SK-N-SH (cell line): Measurements from ENCODE around the gene NXPE3. TPM values are rescaled to one million over a fixed set of nuclear protein-coding genes. Genes with fewer than 3 reads are reported as not detected.
A peak's percentile ranks its signal among the peaks of the same experiment; 100 is the strongest.

Experiments used
- CTCF ChIA-PET: fragments of 300-600, 350-600 bp; formaldehyde crosslinking; extraction: SDS; loops from one replicate; lab custom pipeline; 2021; lab: Yijun Ruan, JAX
- POLR2A ChIA-PET: fragments of 350-600 bp; sonication (Branson Sonifier 250); formaldehyde crosslinking; extraction: SDS; loops from one replicate; lab custom pipeline; 2020; ENCODE audit warnings: antibody characterized with exemption, inconsistent platforms; lab: Yijun Ruan, JAX
- DNase-seq: peaks from one replicate; pipeline ENCODE4 v3.0.0; 2012
- H2AFZ ChIP-seq: fragments of 200-600 bp; sonication (generic); 2 replicates; pipeline ENCODE4 v1.8.1; 2016; ENCODE audit warnings: antibody characterized with exemption, mild to moderate bottlenecking, low read depth
- H3F3A ChIP-seq: fragments of 200-600 bp; sonication (generic); replicated peaks from 2 replicates; pipeline ENCODE3; 2016; ENCODE audit warnings: antibody characterized with exemption, mild to moderate bottlenecking; ENCODE audit not compliant: insufficient read depth
- H3K27ac ChIP-seq, 2 experiments: fragments of 200-500 bp in 1 of 2; fragments of 200-600 bp in 1 of 2; sonication (Bioruptor generic) in 1 of 2; sonication (generic), shearing (Covaris generic) in 1 of 2; 2 replicates each; pipeline versions ENCODE4 v1.5.1 to v1.6.1; 2014 to 2016; ENCODE audit warnings: low read depth in 2 of 2, inconsistent platforms in 1 of 2, low read length in 1 of 2, mild to moderate bottlenecking in 1 of 2, mixed read lengths in 1 of 2
- H3K27me3 ChIP-seq: fragments of 200-600 bp; sonication (generic), shearing (Covaris generic); 2 replicates; pipeline ENCODE4 v1.6.1; 2016; ENCODE audit warnings: mixed run types; ENCODE audit not compliant: insufficient read depth
- H3K36me3 ChIP-seq, 2 experiments: fragments of 200-500 bp in 1 of 2; fragments of 200-600 bp in 1 of 2; sonication (Bioruptor generic) in 1 of 2; sonication (generic) in 1 of 2; replicated peaks in 1 of 2; 2 replicates each; pipeline versions ENCODE3 to v1.5.1; 2014 to 2016; ENCODE audit warnings: low read length in 1 of 2, mild to moderate bottlenecking in 1 of 2; ENCODE audit not compliant: insufficient read depth in 2 of 2, control insufficient read depth in 1 of 2
- H3K4me1 ChIP-seq, 2 experiments: fragments of 200-500 bp in 1 of 2; fragments of 200-600 bp in 1 of 2; sonication (Bioruptor generic) in 1 of 2; sonication (generic), shearing (Covaris generic) in 1 of 2; 2 replicates each; pipeline versions ENCODE4 v1.5.1 to v1.6.1; 2014 to 2016; ENCODE audit warnings: low read depth in 1 of 2, low read length in 1 of 2, mixed run types in 1 of 2; ENCODE audit not compliant: insufficient read depth in 2 of 2, control insufficient read depth in 1 of 2
- H3K4me2 ChIP-seq: fragments of 200-600 bp; sonication (generic), shearing (Covaris generic); 2 replicates; pipeline ENCODE4 v1.6.1; 2017; ENCODE audit warnings: mixed run types
- H3K4me3 ChIP-seq, 2 experiments: fragments of 200-500 bp in 1 of 2; fragments of 200-600 bp in 1 of 2; sonication (Bioruptor generic) in 1 of 2; sonication (generic), shearing (Covaris generic) in 1 of 2; 2 replicates each; pipeline versions ENCODE4 v1.5.1 to v1.8.1; 2014 to 2016; ENCODE audit warnings: low read depth in 2 of 2, inconsistent platforms in 1 of 2, low read length in 1 of 2, mild to moderate bottlenecking in 1 of 2, mixed read lengths in 1 of 2, moderate library complexity in 1 of 2
- H3K79me2 ChIP-seq: fragments of 200-600 bp; sonication (generic); 2 replicates; pipeline ENCODE4 v1.8.1; 2017; ENCODE audit warnings: mild to moderate bottlenecking; ENCODE audit not compliant: insufficient read depth
- H3K9ac ChIP-seq: fragments of 200-600 bp; sonication (generic); 2 replicates; pipeline ENCODE4 v1.6.1; 2017; ENCODE audit warnings: mixed run types
- H3K9me2 ChIP-seq: fragments of 200-600 bp; sonication (generic); 2 replicates; pipeline ENCODE4 v1.6.1; 2017; ENCODE audit warnings: mixed run types
- H3K9me3 ChIP-seq: fragments of 200-600 bp; sonication (generic); 2 replicates; pipeline ENCODE4 v1.6.1; 2017; ENCODE audit warnings: mixed run types, mild to moderate bottlenecking, moderate library complexity
- H4K20me1 ChIP-seq: fragments of 200-600 bp; sonication (generic); 2 replicates; pipeline ENCODE4 v1.6.1; 2017; ENCODE audit warnings: mild to moderate bottlenecking, mixed run types; ENCODE audit not compliant: insufficient read depth
- EP300 ChIP-seq, 2 experiments: IDR thresholded peaks; 2 replicates each; pipeline versions ENCODE4 v1.4.0 to v1.6.1; 2012; ENCODE audit warnings: borderline replicate concordance in 1 of 2, low read depth in 1 of 2, low read length in 1 of 2
- EZH2phosphoT487 ChIP-seq: fragments of 200-600 bp; sonication (generic); IDR thresholded peaks from 2 replicates; pipeline ENCODE4 v1.6.1; 2017; ENCODE audit warnings: low read depth, mixed run types, mild to moderate bottlenecking, antibody characterized with exemption, moderate library complexity, borderline replicate concordance
- FOSL2 ChIP-seq: IDR thresholded peaks from 2 replicates; pipeline ENCODE4 v1.4.0; 2012; ENCODE audit warnings: low read depth, mild to moderate bottlenecking, moderate library complexity, borderline replicate concordance
- FOXM1 ChIP-seq: IDR thresholded peaks from 2 replicates; pipeline ENCODE4 v1.4.0; 2012; ENCODE audit warnings: low read depth, mild to moderate bottlenecking
- GABPA ChIP-seq: IDR thresholded peaks from 2 replicates; pipeline ENCODE4 v1.4.0; 2012; ENCODE audit warnings: low read depth, mild to moderate bottlenecking
- GATA2 ChIP-seq: sonication (generic); formaldehyde crosslinking; IDR thresholded peaks from 2 replicates; pipeline ENCODE4 v1.5.0; 2020; ENCODE audit warnings: mild to moderate bottlenecking, missing genetic modification reagents
- JUND ChIP-seq: IDR thresholded peaks from 2 replicates; pipeline ENCODE4 v1.4.0; 2012
- MEF2A ChIP-seq: IDR thresholded peaks from 2 replicates; pipeline ENCODE4 v1.4.0; 2012; ENCODE audit warnings: low read depth, borderline replicate concordance
- NFIC ChIP-seq: IDR thresholded peaks from 2 replicates; pipeline ENCODE4 v1.4.0; 2012; ENCODE audit warnings: borderline replicate concordance
- NRF1 ChIP-seq: IDR thresholded peaks from 2 replicates; pipeline ENCODE4 v1.6.1; 2012; ENCODE audit warnings: low read depth, mild to moderate bottlenecking, low read length
- POLR2AphosphoS5 ChIP-seq: IDR thresholded peaks from 2 replicates; pipeline ENCODE4 v1.6.1; 2012; ENCODE audit warnings: low read depth, low read length
- RAD21 ChIP-seq: IDR thresholded peaks from 2 replicates; pipeline ENCODE4 v1.6.1; 2012; ENCODE audit warnings: mild to moderate bottlenecking, low read length
- RCOR1 ChIP-seq: fragments of 150-350 bp; IDR thresholded peaks from 2 replicates; pipeline ENCODE4 v1.6.1; 2017; ENCODE audit warnings: antibody characterized with exemption, low read length
- RXRA ChIP-seq: IDR thresholded peaks from 2 replicates; pipeline ENCODE4 v1.4.0; 2012; ENCODE audit warnings: low read depth, mild to moderate bottlenecking, borderline replicate concordance
- SMC3 ChIP-seq: IDR thresholded peaks from 2 replicates; pipeline ENCODE4 v1.6.1; 2012; ENCODE audit warnings: low read depth, low read length, improper control_type of control experiment
- TAF1 ChIP-seq: IDR thresholded peaks from 2 replicates; pipeline ENCODE4 v1.6.1; 2012; ENCODE audit warnings: low read depth, mild to moderate bottlenecking, low read length, moderate library complexity, borderline replicate concordance
- TCF12 ChIP-seq: IDR thresholded peaks from 2 replicates; pipeline ENCODE4 v1.4.0; 2012
- polyA plus RNA-seq, 3 experiments: library from polyadenylated mRNA; depleted of rRNA; stranded (reverse); fragments of >200 nt; gene quantifications; 2 replicates each; pipeline ENCODE4 v1.2.3, GENCODE V29; 2012
- TF ChIP-seq, protein P1 (sequence below): fragments of 200-600 bp; sonication (generic); IDR thresholded peaks from 2 replicates; pipeline ENCODE4 v1.6.1; 2017; ENCODE audit warnings: antibody characterized with exemption, mild to moderate bottlenecking, moderate library complexity
- TF ChIP-seq, protein P2 (sequence below): IDR thresholded peaks from 2 replicates; pipeline ENCODE4 v1.4.0; 2012; ENCODE audit warnings: low read depth, borderline replicate concordance
- TF ChIP-seq, protein P3 (sequence below): IDR thresholded peaks from 2 replicates; pipeline ENCODE4 v1.4.0; 2012; ENCODE audit warnings: low read depth

NXPE3 gene
- polyA plus RNA-seq, 1 of the 3 experiments (the other 2 are of a cell fraction), result 21.3 TPM

DNA sequence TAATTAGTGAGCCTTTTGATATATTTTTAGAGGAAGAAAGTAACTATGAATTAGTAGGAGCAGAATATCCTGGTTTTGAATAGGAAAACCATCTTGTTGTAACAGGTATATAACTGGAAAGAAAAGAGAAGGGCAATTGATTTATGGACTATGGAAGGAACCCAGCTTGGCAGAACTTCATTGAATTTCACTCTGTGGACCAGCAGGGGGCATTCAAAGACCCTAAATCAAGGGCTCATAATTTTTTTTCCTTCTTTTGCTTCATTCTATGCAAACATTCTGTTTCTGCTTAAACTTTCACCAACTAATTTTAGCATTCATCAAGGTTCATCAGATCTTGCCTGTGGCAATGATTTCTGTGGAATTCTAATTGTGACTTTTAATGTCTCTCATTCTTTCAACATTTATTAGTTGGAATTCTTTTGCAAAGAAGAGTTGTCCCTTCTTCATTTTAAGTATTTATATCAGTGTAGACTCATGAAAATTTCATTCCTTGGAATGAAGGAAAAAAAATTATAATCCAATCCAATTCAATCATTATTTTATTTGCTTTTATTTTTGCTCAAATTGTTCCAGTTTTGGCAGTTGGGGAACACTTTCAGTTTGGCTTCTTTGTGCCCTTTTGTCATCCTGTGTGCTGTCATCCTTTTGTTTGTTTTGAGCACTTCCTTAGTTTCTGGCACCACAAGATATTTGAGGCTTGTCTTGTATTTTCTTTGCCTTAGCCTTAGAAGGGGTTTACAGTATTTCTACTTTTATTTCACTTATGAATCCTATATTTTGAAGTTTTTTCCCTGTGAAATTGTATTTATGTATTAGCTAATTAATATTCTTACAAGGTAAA is 30.4 kb downstream of the NXPE3 start:
- peaks cover 7% of the 10 kb centered on the region for H3F3A ChIP-seq
- peaks cover 6 to 7% of the 10 kb centered on the region in 2 experiments; a peak in 3 of 4 replicates for H3K4me1 ChIP-seq
- no peak overlapping the region for H3K4me2 ChIP-seq
- H3K9ac ChIP-seq, result no peak overlapping the region
- ChIA-PET CTCF (interaction anchor here (0.6 to 14.2 kb wide), 17 partner anchors 8 to 429 kb away, joined by 3 to 165 read pairs (median 4); partner anchors contain the start of genes CEP97 and NFKBIZ), POLR2A (no interaction called here)
- H3K79me2 ChIP-seq, result peaks cover 2% of the 10 kb centered on the region; the same call in 1 of the 2 replicates
- H3K4me3 ChIP-seq, result no peak overlapping the region; a peak in 1 of 4 replicates
- peak; percentile 54 for TF ChIP-seq SMC3
- TF ChIP-seq POLR2AphosphoS5, result no peak
- no peak for TF ChIP-seq FOXM1
- TF ChIP-seq, protein P1, sequence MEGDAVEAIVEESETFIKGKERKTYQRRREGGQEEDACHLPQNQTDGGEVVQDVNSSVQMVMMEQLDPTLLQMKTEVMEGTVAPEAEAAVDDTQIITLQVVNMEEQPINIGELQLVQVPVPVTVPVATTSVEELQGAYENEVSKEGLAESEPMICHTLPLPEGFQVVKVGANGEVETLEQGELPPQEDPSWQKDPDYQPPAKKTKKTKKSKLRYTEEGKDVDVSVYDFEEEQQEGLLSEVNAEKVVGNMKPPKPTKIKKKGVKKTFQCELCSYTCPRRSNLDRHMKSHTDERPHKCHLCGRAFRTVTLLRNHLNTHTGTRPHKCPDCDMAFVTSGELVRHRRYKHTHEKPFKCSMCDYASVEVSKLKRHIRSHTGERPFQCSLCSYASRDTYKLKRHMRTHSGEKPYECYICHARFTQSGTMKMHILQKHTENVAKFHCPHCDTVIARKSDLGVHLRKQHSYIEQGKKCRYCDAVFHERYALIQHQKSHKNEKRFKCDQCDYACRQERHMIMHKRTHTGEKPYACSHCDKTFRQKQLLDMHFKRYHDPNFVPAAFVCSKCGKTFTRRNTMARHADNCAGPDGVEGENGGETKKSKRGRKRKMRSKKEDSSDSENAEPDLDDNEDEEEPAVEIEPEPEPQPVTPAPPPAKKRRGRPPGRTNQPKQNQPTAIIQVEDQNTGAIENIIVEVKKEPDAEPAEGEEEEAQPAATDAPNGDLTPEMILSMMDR, result peak; percentile 75
- TF ChIP-seq EZH2phosphoT487, result no peak
- peak; percentile 78 for TF ChIP-seq RAD21
- peak; percentile 15; the same call in 1 of the 2 replicates for TF ChIP-seq NFIC
- TF ChIP-seq NRF1, result no peak
- TF ChIP-seq EP300 (IDR thresholded peaks at IDR 0.05; ENCODE audit: borderline replicate concordance in 1 of 2, low read depth in 1 of 2, low read length in 1 of 2), result no peak
- no peak for TF ChIP-seq MEF2A
- TF ChIP-seq GABPA, result no peak
- no peak for TF ChIP-seq TCF12
- H3K36me3 ChIP-seq, result peaks cover 14 to 19% of the 10 kb centered on the region in 2 experiments
- H3K9me3 ChIP-seq, result no peaks in the 10 kb centered on the region
- no peaks in the 10 kb centered on the region for H4K20me1 ChIP-seq
- no peak overlapping the region for H2AFZ ChIP-seq
- DNase-seq, result peak; percentile 39
- no peaks in the 10 kb centered on the region for H3K9me2 ChIP-seq
- H3K27ac ChIP-seq, result peak overlapping the region in 1 of 2 experiments; percentile 43; a peak in 3 of 4 replicates
- H3K27me3 ChIP-seq, result no peaks in the 10 kb centered on the region

DNA sequence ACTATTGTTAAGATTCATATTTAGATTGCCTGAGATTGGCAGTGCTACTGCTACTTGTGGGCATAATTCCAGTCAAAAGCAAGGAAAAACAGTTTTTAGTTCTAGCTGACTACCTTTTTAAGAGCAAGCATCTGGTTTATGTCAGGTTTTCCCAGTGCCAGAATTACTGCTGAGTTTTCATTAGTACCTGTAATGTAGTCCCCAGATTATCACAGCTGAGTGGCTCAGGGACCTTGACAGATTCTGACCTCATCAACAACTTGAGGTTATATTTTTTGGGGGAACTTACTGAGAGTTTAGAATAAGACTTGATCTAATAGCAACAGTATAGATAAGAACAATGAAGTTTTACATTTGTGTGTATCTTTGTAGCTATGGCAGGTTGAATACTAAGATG is 31.0 kb downstream of the NXPE3 start:
- CTCF ChIA-PET, result interaction anchor here (0.6 to 14.2 kb wide), 6 partner anchors 11 to 428 kb away, joined by 3 to 165 read pairs (median 4); no protein-coding TSS in a partner anchor
- POLR2A ChIA-PET, result no interaction called here

More for the DNA sequence above, 31.0 kb downstream of the NXPE3 start:
- Histone ChIP-seq H3K9ac (no peak overlapping the region), H3K27ac (peak overlapping the region in 1 of 2 experiments; percentile 43; a peak in 3 of 4 replicates), H3K27me3 (no peaks in the 10 kb centered on the region), H4K20me1 (no peaks in the 10 kb centered on the region), H3K4me1 (peaks cover 6 to 7% of the 10 kb centered on the region in 2 experiments; a peak in 3 of 4 replicates), H3K4me2 (no peak overlapping the region), H3K9me3 (no peaks in the 10 kb centered on the region), H3K36me3 (peaks cover 13% of the 10 kb centered on the region in 2 experiments), H3K79me2 (peaks cover 2% of the 10 kb centered on the region; the same call in 1 of the 2 replicates), H3K4me3 (no peak overlapping the region), H3K9me2 (no peaks in the 10 kb centered on the region), H2AFZ (no peak overlapping the region), H3F3A (peaks cover 7% of the 10 kb centered on the region)
- no peak for DNase-seq
- TF ChIP-seq RCOR1, result no peak
- TF ChIP-seq, protein P1, result no peak
- TF ChIP-seq, protein P2, sequence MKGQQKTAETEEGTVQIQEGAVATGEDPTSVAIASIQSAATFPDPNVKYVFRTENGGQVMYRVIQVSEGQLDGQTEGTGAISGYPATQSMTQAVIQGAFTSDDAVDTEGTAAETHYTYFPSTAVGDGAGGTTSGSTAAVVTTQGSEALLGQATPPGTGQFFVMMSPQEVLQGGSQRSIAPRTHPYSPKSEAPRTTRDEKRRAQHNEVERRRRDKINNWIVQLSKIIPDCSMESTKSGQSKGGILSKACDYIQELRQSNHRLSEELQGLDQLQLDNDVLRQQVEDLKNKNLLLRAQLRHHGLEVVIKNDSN, result no peak
- no peak for TF ChIP-seq RXRA
- no peak for TF ChIP-seq TAF1
- TF ChIP-seq NFIC, result no peak
- no peak for TF ChIP-seq FOSL2
- TF ChIP-seq TCF12, result no peak
- TF ChIP-seq GATA2, result no peak
- no peak for TF ChIP-seq RAD21
- TF ChIP-seq, protein P3, sequence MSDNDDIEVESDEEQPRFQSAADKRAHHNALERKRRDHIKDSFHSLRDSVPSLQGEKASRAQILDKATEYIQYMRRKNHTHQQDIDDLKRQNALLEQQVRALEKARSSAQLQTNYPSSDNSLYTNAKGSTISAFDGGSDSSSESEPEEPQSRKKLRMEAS, result no peak
- TF ChIP-seq JUND, result no peak
